ENCODE results near the gene DOC2A.
"Not testable (repeated sequence)": the region's sequence is repeated elsewhere in the genome, so short reads cannot be mapped to it uniquely, and the experiment has no call there.

The DOC2A gene

DNA sequence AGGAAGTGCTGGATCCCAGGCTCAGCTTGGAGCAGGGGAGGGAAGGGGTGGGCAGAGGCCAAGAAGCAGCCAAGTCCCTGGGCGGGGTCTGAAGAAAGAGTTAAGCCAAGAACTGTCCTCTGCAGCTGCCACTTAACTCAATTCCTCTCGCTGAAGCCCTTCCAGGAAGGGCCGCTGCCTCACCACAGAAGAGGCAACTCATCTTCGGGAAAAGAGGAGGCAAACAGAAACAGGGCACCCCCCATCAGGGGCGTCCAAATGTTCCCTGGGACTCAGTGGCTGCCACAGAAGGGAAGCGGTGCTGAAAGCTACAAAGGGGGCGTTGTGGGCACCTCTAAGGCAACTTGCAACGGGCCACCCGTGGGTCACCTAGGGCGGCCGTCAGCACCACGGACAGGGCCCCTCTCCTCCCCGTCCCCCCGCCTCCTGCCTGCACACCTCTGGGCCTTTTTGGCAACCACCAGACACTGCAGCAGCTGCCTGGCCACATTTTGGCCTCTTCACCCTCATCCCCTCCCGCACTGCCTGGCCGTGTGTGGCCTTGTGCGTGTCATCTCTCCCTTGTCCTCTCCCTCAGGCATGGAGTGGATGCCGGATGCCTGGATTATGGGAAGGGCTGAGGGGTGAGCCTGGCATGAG, 17.7 kb upstream of the DOC2A start:
- peak; percentile 49 for DNase-seq
- in situ Hi-C loops (cut with MboI; ENCODE audit: low pct_unique_long_range_greater_than_20kb, low sequenced_read_pairs), result no loop called here

DNA sequence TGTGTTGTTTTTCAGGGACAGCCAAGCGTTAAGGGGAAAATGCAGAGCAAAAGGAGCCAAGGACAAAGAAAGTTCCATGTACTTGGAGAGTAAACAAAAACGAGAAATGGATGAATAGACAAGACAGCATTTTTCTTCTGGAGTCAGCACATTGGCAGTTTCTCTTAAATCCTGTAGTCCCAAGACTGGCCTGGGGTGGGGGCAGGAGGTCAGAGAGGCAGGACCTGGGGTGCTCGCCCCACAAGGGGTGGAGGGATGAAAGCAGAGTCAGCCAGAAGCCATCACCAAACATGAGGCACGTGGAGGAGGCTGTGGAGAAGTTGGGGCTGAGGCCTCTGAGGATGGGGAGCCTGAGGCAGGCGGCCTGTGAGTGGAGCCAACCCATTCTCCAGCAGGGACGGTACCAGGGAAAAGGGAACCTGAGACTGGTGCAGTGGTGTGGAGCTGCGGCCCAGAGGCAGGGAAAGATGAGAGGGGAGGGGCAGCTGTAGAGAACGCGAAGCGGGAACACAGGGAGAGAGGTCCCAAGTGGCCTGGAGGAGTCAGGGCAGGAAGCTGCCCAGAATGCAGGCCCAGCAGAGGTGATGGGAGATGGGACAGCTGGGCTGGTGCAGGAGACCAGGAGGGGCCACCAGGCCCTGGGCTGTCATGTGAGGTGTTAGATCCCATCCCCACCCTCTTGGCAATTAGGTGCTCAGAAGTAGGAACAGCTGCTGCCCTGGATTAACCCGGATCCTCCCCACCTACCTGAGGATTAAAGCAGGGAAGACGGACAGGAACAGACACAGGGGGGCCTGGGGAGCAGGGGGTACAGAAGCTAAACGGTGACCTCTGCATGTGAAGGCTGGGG, 17.0 kb upstream of the DOC2A start:
- in situ Hi-C loops (cut with MboI; ENCODE audit: low pct_unique_long_range_greater_than_20kb, low sequenced_read_pairs), result no loop called here

DNA sequence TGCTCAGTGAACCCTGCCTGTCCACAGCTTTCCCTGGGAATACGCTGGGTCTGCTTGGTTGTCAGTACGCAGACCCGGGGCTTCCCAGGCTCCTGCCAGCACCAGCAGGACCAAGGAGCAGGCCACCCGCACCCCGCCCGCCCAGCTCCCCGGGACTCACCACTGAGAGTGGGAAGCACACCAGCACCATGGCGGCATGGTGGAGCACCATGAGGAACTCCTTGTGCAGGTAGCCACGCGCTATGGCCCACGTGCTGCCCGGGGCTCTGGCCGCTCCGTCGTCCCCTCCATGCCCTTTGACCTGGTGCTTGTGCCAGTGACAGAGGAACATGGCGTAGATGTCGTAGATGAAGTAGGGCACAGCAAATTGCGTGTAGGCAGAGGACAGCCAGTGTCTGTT, 15.6 kb upstream of the DOC2A start:
- in situ Hi-C loops (cut with MboI; ENCODE audit: low pct_unique_long_range_greater_than_20kb, low sequenced_read_pairs), result no loop called here

More for the DNA sequence above, 17.0 kb upstream of the DOC2A start:
- no peak for DNase-seq

DNA sequence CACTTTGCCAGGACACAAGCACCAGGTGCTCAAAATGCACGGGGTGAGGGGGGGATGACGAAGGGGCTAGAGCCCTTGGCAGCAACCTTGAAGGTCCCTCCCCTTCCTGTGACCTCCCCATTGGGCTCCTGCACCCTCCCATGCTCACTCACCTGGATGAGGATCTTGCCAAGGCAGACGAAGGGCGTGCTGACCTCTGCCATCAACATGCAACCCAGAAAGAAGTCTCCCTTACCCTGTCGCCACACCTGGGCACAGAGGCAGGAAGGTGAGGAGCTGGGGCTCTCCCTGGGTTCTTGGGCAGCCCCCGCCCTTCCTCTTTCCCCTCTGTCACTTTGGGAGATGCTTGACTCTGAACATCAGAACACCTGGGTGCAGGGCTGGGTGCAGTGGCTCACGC, 14.7 kb upstream of the DOC2A start:
- in situ Hi-C loops (cut with MboI; ENCODE audit: low pct_unique_long_range_greater_than_20kb, low sequenced_read_pairs), result no loop called here
- no peak for DNase-seq

More for the DNA sequence above, 15.6 kb upstream of the DOC2A start:
- no peak for DNase-seq

DNA sequence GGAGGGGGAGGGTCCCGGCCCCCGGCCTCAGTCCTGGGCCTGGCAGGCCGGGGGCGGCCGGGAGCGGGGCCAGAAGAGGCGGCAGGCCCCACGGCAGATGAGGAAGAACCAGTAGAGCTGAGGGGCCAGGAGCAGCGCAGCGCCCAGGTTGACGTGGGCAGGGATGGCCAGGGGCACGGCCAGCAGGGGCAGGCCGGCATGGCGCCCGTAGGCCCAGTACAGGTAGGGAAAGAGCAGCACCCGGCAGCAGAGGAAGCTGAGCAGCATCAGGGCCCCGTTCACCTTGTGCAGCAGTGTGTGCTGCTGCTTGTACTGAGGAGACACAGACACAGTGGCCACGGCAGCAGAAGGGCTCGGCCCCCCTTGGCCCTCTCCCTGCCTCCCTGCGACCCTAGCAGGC, 14.3 kb upstream of the DOC2A start:
- DNase-seq, result no peak
- in situ Hi-C loops (cut with MboI; ENCODE audit: low pct_unique_long_range_greater_than_20kb, low sequenced_read_pairs), result no loop called here

DNA sequence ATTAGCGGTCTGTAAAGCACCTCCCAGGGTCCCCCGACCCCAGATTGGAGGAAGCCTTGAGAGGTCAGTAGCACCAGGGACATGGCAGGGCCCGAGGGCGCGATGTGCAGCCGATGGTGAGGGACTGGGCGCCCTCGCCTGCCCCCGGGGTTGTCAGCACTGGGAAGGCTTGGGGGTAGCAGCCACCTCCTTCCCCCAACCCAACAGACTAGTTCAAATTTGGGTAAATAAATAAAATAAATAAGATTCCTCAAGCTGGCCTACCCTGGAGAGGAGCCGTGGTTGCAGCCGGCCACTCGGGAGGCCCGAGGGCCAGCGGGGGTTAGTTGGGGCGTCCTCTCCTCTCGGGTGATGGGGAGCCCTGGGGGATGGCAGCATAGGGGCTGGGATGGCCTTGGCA, 13.6 kb upstream of the DOC2A start:
- in situ Hi-C loops (cut with MboI; ENCODE audit: low pct_unique_long_range_greater_than_20kb, low sequenced_read_pairs), result loop anchor here (25.0 kb wide), 1 partner anchor 337 kb away; the partner anchor contains the start of gene QPRT
- DNase-seq, result no peak

DNA sequence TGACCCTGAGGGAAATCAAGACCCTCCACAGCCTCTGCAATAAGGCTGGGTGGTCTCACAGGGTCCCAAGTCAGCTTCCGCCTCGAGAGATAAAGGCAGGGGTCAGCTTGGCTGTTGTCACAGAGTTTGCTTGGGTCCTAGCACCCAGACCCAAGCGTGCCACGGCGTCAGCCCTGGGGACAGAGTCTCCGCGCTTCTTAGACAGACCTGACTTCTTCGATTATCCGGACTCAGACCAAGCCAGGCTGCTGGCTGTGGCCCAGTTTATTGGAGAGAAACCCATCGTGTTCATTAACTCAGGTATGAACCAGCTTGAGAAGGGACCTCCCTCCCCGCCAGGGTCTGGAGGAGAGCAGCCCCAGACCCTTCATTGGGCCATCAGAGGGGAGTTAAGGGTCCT, 12.8 kb upstream of the DOC2A start:
- in situ Hi-C loops (cut with MboI; ENCODE audit: low pct_unique_long_range_greater_than_20kb, low sequenced_read_pairs), result loop anchor here (25.0 kb wide), 1 partner anchor 336 kb away; the partner anchor contains the start of gene QPRT
- no peak for DNase-seq

DNA sequence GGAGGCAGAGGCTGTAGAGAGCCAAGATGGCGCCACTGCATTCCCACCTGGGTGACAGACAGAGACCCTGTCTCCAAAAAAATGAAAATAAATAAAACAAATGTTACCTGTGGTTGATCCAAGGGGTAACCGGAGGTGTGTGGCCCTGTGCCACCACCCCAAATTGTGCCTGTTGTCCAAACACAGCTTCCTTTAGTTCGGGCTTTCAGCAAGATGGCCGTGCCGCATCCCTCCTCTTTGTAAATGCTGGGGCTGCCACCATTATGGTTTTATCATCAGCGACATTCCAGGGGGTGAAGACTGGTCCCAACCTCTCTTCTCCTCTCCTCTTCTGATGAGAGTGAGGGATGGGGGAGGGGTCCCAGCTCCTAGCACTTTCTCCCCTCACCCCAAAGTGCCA, 12.1 kb upstream of the DOC2A start, which contains the start of gene C16orf92:
C16orf92 (plus strand) TSS at position 312 of the 400 bp plus-strand sequence. CDS start 143 bp downstream, outside the sequence.
- in situ Hi-C loops (cut with MboI; ENCODE audit: low pct_unique_long_range_greater_than_20kb, low sequenced_read_pairs), result loop anchor here (25.0 kb wide), 1 partner anchor 336 kb away; the partner anchor contains the start of gene QPRT
- no peak for DNase-seq

DNA sequence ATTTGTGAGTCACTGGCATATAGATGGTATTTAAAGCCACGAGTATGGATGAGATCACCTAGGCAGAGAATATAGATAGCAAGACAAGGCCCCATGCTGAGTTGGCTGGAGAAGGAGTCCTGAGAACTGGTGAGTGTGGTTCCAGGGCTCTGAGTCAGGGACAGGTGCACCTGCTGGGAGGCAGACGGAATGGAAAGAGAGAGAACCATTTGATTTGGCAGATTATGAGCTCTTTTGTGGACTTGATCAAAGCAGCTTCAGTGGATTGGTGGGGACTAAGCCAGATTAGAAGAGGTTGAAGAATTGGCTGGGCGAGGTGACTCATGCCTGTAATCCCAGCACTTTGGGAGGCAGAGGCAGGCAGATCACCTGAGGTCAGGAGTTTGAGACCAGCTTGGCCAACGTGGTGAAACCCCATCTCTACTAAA, 7.9 kb upstream of the DOC2A start:
- in situ Hi-C loops (cut with MboI; ENCODE audit: low pct_unique_long_range_greater_than_20kb, low sequenced_read_pairs), result loop anchor here (25.0 kb wide), 1 partner anchor 331 kb away; the partner anchor contains the start of gene QPRT
- DNase-seq, result no peak

DNA sequence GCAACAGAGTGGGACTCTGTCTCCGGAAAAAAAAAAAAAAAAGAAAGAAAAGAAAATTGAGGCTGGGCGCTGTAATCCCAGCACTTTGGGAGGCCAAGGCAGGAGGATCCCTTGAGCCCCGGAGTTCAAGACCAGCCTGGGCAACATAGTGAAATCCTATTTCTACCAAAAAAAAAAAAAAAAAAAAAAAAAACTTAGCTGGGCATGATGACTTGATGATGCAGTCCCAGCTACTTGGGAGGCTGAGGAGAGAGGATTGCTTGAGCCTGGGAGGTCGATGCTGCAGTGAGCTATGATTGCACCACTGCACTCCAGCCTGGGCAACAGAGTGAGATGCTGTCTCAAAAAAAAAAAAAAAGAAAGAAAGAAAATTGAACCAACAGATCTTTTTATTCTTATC, 7.1 kb upstream of the DOC2A start:
- in situ Hi-C loops (cut with MboI; ENCODE audit: low pct_unique_long_range_greater_than_20kb, low sequenced_read_pairs), result loop anchor here (25.0 kb wide), 1 partner anchor 331 kb away; the partner anchor contains the start of gene QPRT
- not testable (repeated sequence) for DNase-seq

DNA sequence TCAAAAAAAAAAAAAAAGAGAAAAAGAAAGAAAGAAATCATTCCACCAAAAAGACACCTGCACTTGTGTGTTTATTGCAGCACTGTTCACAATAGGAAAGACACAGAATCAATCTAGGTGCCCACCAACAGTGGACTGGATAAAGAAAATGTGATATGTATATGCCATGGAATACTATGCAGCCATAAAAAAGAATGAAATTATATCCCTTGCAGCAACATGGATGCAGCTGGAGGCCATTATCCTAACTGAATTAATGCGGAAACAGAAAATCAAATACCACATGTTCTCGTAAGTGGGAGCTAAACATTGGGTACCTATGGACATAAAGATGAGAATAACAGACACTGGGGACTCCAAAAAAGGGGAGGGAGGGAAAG, 6.4 kb upstream of the DOC2A start:
- in situ Hi-C loops (cut with MboI; ENCODE audit: low pct_unique_long_range_greater_than_20kb, low sequenced_read_pairs), result loop anchor here (25.0 kb wide), 1 partner anchor 330 kb away; the partner anchor contains the start of gene QPRT

DNA sequence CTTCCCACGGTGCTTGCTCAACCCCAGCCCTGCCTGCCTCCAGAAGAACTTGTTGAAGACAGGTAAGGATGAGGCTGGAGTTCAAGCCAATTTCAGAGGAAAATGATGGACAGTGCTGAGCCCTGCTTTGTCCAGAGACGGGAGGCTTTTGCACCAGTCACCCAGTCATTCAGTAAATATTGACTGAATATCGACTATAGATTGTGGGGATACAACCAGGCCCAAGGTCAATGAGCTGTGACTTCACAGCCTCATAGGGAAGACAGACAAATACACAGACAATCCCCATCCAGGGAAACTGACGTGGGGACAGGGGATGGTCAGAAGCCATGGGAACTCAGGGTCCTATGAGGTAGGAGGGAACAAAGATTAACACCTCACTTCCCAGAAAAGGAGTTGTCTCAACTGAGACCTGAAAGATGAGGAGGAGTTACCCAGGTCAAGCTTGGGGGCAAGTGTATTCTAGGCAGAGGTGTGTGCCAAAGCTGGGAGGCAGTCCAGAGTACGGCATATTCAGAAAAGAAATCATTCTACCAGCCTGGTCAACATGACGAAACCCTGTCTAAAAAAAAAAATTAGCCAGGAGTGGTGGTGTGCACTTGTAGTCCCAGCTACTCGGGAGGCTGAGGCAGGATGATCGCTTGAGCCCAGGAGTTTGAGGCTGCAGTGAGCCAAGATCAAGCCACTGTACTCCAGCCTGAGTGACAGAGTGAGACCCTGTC, 5.9 kb upstream of the DOC2A start:
- no peak for DNase-seq
- in situ Hi-C loops (cut with MboI; ENCODE audit: low pct_unique_long_range_greater_than_20kb, low sequenced_read_pairs), result loop anchor here (25.0 kb wide), 1 partner anchor 329 kb away; the partner anchor contains the start of gene QPRT

More for the DNA sequence above, 6.4 kb upstream of the DOC2A start:
- no peak for DNase-seq

DNA sequence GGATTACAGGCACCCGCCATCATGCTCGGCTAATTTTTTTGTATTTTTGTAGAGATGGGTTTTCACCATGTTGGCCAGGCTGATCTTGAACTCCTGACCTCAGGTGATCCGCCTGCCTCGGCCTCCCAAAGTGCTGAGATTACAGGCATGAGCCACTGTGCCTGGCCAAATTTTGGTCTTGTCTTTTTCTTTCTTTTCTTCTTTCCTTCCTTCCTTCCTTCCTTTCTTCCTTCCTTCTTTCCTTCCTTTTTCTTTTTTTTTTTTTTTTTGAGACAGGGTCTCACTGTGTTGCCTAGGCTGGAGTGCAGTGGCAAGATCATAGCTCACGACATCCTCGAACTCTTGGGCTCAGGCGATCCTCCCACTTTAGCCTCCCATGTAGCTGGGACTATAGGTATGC, 4.6 kb upstream of the DOC2A start:
- in situ Hi-C loops (cut with MboI; ENCODE audit: low pct_unique_long_range_greater_than_20kb, low sequenced_read_pairs), result loop anchor here (25.0 kb wide), 1 partner anchor 328 kb away; the partner anchor contains the start of gene QPRT
- not testable (repeated sequence) for DNase-seq

DNA sequence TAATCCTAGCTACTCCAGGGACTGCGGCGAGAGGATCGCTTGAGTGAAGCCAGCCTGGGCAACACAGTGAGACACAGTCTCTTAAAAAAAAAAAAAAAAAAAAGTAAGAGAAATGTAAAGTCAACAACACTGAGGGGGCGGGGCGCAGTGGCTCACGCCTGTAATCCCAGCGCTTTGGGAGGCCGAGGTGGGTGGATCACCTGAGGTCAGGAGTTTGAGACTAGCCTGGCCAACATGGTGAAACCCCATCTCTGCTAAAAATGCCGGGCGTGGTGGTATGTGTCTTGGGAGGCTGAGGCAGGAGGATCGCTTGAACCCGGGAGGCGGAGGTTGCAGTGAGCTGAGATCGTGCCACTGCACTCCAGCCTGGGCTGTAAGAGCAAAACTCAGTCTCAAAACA, 1.8 kb upstream of the DOC2A start:
- not testable (repeated sequence) for DNase-seq
- in situ Hi-C loops (cut with MboI; ENCODE audit: low pct_unique_long_range_greater_than_20kb, low sequenced_read_pairs), result loop anchor here (25.0 kb wide), 1 partner anchor 325 kb away; the partner anchor contains the start of gene QPRT

DNA sequence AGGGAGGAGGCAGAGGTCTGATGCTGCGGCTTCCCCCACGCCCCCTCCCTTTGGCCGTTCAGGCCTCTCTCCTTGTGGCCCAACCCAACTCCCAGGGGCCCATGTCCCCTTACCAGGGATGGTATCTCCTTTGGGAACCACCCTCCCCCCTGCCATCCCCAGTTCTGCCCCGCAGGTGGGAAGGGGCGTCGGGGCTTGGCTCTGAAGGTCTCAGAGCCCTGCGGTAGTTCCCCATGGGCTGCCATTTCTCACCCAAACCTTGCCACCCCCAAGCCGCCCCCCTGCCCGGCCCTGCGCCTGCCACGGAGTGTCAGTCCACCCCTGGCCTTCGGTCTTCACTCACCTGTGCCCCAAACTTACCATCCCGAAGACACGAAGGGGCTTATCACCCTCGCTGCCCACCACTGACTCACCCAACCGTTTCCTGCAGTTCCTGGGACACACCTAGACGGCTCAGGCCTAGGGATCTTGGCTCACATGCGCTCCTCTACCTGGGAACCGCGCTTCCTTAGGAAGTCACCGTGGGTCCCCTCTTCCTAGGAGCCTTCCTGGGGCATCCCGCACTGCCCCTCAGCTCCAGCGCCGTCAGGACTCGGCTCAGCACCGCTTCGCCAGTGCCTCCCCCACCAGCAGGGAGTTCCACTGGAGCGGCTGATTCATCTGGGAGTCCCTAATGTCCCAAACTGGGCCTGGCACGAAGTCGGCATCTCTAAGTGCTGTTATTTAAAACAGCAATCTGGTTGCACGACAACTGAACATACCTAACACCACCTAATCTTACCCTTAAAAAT, 1.1 kb upstream of the DOC2A start:
- DNase-seq, result no peak
- in situ Hi-C loops (cut with MboI; ENCODE audit: low pct_unique_long_range_greater_than_20kb, low sequenced_read_pairs), result loop anchor here (25.0 kb wide), 1 partner anchor 325 kb away; the partner anchor contains the start of gene QPRT

DNA sequence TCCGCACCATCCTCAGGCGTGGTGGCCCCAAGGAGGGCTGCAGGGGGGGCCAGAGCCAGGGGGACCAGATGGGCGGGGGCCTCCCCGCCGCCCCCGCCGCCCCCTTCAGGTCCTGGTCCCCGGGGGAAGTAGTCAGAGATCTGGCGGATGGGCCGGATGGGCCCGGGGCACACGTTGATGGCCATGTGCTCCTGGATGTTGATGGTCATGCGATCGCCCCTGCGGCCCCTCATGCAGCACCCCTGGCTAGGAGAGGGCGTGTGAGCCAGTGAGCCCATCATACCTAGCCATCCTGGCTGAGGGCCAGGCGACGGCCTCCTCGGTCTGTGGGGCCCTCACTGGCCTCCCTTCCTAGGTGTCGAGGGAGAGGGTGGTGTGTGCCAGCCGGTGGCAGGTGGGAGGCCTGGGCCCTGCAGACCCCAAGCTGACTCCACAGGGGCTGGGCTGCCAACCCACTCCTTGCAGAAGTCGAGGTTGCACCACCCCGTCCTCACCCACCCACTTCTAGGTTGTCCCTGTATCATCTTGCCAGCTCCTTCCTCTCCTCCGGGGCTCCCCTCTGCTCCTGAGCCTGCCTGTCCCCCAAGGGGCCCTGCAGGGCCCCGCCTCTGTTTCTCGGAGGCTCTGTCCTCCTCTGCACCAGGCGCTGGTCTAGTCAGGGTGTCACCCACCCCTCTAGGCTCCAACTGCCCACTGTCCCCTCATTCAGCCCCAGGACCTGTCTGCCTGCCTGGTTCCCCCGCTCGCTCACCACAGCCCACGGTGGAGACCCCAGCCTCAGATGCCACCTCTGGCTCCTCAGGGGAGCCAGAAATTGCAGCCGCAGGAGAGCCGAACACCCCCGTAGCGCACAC, 610 bp downstream of the DOC2A start:
- no peak for DNase-seq

More for the DNA sequence above, 610 bp downstream of the DOC2A start:
- in situ Hi-C loops (cut with MboI; ENCODE audit: low pct_unique_long_range_greater_than_20kb, low sequenced_read_pairs), result loop anchor here (25.0 kb wide), 1 partner anchor 323 kb away; the partner anchor contains the start of gene QPRT
